K562 treated with DMSO at 1 percent for 48 hours (cell line): ENCODE results near the gene F8A3. TPM values are rescaled to one million over a fixed set of nuclear protein-coding genes. Genes with fewer than 3 reads are reported as not detected.

ENCODE experiments used
- total RNA-seq: library from RNA; unstranded; fragments of 300-600 nt; gene quantifications from 2 replicates; pipeline ENCODE4 v1.2.3, GENCODE V29; 2022; ENCODE audit warnings: low replicate concordance; ENCODE audit errors: extremely low read depth

The F8A3 gene
- not detected in 2 replicates for total RNA-seq

GRCh38 chrX:155458471-155458870 lies at the start of gene F8A3:
Gene F8A3, minus strand, starts transcription at chrX:155458620. Its CDS starts 20 bp downstream, at chrX:155458600.

Other genes with a start within 250 kb of the F8A3 start
- gene VBP1, start 242.2 kb downstream of the F8A3 start, total RNA-seq, result not detected in 2 replicates
- gene RAB39B, start 194.1 kb downstream of the F8A3 start, total RNA-seq, result not detected in 2 replicates
- gene CLIC2, start 124.0 kb downstream of the F8A3 start, total RNA-seq, result not detected in 2 replicates
- gene F8A2, start 76.5 kb downstream of the F8A3 start, total RNA-seq, result not detected in 2 replicates
- gene SPRY3, start 154.0 kb upstream of the F8A3 start, total RNA-seq, result not detected in 2 replicates
- gene TMLHE, start 154.3 kb upstream of the F8A3 start, total RNA-seq, result not detected in 2 replicates